ENCODE results near the gene SUPT16H.
"Not testable (repeated sequence)": the region's sequence is repeated elsewhere in the genome, so short reads cannot be mapped to it uniquely, and the experiment has no call there.

SUPT16H gene

DNA sequence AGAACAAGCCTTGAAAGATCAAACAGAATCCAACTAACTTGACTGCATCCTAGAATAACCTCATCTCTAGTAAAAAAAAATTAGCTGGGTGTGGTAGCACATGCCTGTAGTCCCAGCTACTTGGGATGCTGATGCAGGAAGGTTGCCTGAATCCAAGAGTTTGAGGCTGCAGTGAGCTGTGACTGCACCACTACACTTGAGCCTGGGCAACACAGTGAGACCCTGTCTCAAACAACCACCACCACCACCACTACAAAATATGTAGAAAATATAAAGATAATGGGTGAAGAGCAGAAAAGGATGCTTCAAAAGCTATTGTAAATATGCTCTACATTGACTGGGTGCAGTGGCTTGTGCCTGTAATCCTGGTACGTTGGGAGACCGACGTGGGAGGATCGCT is 27.3 kb downstream of the SUPT16H start:
- DNase-seq: no peak

DNA sequence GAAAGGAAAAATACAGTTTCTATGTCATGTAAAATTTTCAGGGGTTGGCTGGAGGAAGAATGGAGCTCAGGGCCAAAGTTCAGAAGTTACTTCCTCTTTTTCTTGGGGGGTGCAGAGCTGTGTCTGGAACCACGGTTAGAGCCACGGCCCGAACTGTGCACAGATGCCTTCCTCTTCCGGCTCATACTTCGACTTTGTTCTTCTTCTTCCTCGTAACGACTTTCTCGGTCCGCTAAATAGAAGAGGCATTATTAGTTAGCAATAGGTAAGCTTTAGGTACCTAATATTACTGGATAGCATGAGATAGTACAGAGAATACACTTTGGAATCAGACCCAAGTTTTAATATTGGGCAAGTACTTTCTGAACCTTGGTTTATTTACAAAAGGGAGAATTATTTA is 31.2 kb downstream of the SUPT16H start:
- DNase-seq: no peak

DNA sequence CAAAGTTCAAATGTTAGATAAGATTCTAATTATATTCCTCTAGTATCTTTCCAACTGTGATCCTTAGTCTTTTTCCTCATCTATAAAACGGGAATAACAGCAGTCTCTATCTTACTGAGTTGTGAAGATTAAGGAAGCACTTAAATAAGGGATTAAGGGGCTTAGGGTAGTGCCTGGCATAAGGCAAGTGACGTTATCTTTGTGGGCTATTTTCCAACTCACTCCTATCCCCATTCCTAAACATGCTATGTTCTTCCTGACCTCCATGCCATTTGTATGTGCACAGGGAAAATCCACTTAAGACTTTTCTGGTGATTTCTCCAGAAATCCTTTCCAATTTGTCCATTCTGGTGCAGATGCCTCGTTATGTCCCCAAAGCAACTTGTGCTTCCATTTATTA is 33.3 kb downstream of the SUPT16H start:
- no peak for DNase-seq

DNA sequence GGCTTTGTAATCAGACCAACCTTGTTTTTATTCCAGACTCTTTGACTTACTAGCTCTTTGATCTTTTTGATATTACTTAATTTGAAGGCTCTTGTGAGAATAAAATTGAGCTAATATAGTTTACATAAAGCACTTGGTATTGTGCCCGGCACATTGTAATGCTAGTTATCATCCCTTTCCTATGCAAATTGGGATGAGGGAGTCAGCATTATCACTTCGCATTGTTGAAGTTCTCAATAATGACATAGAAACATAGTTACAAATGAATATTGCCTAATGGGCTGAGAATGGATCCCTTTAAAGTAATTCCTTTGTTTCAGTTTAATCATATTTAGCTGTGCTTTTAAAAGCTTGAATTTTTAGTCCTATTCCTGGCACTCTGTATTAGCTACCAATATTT is 36.6 kb downstream of the SUPT16H start:
- no peak for DNase-seq

DNA sequence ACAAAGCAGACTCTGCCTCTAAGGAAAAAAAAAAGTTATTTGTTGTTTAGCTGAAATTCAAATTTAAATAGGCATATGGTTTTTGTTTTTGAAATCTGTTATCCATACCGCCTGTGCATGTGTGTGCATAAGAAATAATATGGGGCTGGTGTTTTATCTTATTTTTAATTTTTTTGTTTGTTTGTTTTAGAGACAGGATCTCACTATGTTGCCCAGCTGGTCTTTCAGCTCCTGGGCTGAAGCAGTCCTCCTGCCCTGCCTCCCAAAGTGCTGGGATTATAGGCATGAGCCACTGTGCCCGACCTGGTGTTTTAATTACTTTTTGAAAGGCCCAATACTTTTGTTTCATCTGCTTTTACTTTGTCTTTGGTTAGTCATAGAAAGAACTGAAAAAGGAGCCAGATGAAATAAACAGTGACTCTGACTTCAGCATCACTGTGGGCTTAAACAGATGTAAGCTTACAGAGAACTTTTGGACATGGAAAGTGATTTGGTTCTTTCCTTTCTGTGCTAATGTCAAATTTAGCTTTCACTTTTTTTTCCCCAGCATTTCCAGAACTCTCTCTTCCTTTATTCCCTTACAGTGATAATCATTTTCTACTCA is 37.2 kb downstream of the SUPT16H start:
- DNase-seq: no peak

DNA sequence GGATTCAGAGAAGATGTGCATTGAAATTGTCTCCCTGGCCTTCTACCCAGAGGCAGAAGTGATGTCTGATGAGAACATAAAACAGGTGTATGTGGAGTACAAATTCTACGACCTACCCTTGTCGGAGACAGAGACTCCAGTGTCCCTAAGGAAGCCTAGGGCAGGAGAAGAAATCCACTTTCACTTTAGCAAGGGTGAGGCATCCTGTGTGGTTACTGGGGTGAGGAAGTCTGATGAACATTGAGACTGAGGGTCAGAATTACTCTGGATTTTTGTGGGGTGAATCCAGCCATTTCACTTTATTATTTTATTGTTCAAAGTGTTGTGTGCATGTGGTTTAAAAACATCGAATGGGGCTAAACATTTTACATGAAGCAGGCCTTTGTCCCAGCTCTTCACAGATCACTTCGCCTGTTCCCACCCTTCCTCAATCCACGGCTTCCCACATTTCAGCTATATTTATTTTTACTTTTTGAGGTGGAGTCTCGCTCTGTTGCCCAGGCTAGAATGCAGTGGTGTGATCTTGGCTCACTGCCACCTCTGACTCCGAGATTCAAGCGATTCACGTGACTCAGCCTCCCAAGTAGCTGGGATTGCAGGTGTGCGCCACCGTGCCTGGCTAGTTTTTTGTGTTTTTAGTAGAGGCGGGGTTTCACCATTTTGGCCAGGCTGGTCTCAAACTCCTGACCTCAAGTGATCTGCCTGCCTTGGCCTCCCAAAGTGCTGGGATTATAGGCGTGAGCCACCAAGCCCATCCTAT is 40.6 kb downstream of the SUPT16H start:
- DNase-seq: no peak

DNA sequence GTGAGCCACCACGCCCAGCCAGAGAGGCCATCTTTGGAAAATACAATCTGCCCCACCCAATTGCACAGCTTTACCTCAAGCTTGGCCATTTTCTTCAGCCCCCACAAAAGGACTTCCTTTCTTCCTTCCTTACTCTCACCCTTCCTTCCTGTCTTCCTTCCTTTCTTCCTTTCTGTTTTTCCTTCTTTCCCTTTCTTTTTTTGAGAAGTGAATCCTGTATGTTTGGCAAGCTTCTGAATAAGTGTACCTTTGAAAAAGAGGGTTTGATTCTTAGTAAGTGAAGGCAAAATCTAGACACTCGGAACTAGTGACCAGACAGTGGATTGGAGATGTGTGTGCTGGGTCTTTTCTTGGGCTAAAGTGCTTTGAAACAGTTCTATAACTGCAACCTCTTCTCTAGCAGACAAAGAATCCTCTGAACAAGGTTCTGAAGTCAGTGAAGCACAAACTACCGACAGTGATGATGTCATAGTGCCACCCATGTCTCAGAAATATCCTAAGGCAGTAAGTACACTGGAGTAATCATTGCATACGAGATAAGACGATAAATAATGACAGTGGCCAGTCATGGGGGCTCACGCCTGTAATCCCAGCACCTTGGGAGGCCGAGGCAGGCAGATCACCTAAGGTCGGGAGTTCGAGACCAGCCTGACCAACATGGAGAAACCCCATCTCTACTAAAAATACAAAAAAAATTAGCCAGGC is 49.5 kb downstream of the SUPT16H start:
- DNase-seq: no peak

DNA sequence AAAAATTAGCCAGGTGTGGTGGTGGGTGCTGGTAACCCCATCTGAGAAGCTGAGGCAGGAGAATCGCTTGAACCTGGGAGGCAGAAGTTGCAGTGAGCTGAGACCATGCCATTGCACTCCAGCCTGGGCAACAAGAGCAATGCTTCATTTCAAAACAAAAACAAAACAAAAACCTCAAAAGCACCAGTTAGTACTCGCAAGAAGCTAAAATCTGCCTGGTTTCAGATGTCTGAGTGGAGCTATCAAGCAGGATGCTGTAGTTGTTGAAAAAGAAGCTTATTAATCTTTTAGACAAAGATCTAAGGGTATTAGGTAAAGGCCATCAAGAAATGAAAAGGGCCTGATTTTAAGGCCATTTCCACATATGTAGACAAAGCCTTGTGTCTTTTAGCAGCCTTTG is 50.9 kb downstream of the SUPT16H start:
- DNase-seq: no peak

DNA sequence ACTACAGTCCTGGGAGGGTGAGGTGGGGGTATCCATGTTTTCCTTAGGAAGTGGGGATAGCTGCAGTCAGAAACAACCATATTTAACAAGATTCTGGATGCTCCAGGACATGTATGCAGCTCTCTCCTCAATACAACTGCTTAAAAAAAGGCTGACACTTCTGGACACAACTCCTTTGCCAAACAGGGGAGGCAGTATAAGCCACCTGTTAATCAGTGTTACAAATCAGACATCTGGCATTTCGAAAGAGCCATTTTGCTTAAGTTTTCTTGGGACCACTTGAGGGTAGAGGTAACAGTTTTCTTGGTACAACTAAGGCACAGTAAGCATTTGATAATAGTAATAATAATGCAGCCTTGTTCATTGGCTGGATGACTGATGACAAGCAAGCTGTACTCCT is 56.8 kb downstream of the SUPT16H start:
- DNase-seq: no peak

DNA sequence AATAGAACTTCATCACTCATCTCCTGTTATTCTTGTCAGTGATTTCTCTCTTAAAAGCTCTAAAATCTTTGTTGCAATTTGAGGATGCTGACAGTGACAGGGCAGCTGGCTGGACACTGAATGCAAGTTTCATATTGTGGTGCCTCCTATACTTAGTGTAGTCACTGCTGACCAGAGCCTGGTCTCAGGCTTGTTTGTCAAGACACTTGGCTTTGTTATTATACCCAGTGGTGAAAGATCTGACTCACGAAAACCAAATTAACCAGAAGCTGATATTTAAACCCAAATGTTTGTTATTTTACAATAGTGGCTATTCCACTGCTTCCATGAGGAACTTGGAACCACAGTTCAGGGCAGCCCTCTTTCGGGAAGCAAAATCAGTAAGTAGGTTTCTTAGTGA is 61.1 kb downstream of the SUPT16H start:
- no peak for DNase-seq

DNA sequence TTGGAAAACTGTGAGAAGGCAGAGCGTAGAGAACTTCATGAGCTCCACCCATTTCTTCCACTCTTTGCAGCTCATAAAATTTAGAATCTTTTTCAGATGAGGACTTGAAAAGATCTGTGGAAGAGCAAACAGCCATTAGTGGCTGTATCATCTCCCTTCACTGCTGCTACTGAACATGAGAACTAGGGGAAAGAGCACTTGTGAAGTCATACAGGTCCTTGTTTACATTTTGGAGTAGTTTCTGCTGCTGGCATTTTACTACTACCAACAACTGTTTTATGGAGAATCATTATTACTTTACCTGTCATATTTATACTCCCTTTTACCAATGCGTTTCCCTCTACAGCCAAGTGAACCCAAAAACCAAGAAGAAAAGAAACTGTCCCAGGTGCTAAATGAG is 62.9 kb downstream of the SUPT16H start:
- DNase-seq: no peak

DNA sequence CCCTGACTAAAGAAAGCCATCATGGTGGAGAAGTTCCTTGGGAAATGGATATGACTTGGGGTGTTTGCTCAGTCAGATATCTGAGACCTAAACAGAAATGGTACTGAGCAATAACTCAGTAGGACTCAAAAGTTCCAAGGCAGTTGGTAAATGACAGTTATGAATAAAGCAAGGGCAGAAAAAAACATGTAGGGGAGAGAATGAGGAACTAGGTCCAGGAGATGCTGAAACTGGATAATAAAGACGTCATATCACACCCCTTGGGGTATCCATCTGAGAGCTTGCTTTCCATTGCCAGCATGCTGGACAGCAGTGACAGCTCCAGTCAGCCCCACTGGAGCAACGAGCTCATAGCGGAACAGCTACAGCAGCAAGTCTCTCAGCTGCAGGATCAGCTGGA is 66.4 kb downstream of the SUPT16H start:
- DNase-seq: no peak

DNA sequence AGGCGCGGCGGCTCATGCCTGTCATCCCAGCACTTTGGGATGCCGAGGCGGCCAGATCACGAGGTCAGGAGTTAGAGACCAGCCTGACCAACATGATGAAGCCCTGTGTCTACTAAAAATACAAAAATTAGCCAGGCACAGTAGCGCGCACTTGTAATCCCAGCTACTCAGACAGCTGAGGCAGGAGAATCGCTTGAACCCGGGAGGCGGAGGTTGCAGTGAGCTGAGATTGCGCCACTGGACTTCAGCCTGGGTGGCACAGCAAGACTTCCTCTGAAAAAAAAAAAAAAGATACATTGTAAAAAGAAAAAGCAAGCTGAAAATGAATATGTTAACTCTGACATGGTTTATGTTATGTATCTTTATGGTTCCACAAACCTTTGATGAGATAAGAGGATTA is 70.3 kb downstream of the SUPT16H start:
- no peak for DNase-seq

DNA sequence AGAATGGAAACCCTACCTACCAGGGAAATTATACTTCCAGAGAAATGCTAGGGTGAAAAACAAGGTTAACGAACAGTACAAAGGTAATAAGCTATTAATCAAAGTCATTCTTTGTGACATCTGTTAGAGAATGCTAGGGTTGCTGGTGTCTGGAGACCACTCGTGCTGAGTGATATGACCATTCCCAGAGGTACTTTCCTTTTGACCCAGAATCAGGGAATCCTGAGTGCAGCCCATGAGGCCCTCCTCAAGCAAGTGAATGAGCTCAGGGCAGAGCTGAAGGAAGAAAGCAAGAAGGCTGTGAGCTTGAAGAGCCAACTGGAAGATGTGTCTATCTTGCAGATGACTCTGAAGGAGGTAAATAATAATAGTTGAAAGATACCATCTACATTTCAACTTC is 72.2 kb downstream of the SUPT16H start:
- DNase-seq: no peak

DNA sequence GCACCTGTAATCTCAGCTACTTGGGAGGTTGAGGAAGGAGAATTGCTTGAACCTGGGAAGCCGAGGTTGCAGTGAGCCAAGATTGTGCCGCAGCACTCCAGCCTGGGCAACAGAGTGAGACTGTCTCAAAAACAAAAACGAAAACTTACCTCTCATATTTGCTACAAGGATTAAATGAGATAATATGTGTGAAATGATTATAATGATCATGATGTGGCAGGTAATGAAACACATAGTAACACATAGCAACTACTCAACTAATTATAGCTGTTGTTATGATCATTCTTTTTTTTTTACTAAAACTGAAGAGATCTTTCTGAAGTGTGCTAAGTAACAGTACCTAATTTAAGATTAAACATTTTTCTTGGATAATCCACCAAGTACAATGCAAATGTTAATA is 73.9 kb downstream of the SUPT16H start:
- DNase-seq: no peak

DNA sequence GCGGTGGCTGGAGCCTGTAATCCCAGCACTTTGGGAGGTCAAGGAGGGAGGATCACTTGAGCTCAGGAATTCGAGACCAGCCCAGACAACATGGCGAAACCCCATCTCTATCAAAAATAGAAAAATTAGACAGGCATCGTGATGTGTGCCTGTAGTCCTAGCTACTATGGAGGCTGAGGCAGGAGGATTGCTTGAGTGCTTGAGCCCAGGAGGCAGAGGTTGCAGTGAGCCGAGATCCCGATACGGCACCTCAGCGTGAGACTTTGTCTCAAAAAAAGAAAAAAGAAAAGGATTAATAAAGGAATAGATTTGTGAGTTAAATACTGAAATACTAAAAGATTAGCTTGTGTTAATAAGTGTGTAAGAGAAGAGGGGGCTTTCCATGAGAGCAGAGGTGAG is 74.6 kb downstream of the SUPT16H start:
- no peak for DNase-seq

DNA sequence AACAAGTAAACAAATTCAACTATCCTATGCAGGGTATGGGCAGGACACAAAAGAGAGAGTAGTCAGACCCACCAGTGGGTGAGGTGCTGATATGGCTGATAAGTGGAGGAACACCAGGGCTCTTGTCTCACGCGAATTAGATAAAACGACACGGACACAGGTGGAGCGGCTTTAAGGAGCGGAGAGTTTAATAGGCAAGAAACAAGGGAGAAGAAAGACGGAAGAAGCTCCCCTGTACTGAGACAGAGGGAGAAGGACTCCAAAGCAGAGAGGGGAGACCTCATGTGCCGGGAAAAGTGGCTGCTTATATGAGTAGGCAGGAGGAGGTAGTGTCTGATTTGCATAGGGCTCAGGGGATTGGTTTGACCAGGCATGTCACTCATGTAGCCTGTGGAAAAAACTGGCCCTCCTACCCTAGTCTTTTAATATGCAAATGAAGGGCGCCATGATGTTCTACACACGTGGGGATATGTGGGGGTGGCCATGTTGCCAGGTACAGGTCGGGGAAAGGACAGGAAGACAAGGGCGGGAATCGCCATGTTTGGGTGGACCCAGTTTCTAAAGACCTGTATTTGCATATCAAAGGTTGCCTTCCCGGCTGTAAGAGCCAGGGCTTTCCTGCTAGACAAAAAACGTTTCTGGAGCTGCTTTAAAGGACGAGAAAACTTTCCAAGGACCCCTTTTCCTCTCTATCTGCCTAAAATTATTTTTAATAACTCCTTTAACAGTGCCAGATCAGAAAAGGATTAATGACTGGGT is 75.2 kb downstream of the SUPT16H start:
- peak; percentile 62 for DNase-seq

DNA sequence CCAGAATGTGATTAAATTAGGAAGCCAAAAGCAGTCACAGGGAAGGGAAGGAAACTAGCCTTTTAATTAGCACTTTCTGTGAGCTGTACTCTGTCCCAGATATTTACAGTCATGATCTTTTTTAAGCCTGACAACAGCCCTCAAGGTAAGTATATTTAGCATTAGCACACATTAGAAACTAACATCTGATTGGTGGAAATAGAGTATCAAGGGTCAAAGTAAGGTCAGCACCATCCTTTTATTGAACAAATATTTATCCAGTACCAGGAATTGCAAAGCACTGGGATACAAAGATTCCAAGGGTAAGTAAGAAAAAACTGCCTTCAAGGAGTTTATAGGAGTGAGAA is 75.7 kb downstream of the SUPT16H start:
- DNase-seq: no peak

DNA sequence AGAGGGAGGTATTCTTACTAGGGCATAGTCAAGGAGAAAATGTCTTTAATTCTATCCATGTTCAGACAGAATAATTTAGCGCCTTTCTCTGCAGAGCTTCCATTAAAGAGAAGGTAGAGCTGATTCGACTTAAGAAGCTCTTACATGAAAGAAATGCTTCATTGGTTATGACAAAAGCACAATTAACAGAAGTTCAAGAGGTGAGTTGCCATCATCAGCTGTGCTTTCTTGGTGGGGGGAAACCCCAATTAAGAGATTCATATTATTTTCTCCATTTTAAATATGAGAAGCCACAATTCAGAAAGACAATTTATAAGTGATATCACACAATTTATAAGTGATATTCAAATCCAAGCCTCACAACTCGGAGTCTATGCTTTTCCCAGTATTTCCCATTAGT is 76.2 kb downstream of the SUPT16H start:
- no peak for DNase-seq

DNA sequence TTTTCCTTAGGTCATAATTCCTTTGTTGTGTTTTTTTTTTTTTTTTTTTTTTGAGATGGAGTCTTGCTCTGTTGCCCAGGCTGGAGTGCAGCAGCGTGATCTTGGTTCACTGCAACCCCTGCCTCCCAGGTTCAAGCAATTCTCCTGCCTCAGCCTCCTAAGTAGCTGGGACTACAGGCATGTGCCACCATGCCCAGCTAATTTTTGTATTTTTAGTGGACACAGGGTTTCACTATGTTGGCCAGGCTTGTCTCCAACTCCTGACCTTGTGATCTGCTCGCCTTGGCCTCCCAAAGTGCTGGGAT is 81.0 kb downstream of the SUPT16H start:
- not testable (repeated sequence) for DNase-seq

DNA sequence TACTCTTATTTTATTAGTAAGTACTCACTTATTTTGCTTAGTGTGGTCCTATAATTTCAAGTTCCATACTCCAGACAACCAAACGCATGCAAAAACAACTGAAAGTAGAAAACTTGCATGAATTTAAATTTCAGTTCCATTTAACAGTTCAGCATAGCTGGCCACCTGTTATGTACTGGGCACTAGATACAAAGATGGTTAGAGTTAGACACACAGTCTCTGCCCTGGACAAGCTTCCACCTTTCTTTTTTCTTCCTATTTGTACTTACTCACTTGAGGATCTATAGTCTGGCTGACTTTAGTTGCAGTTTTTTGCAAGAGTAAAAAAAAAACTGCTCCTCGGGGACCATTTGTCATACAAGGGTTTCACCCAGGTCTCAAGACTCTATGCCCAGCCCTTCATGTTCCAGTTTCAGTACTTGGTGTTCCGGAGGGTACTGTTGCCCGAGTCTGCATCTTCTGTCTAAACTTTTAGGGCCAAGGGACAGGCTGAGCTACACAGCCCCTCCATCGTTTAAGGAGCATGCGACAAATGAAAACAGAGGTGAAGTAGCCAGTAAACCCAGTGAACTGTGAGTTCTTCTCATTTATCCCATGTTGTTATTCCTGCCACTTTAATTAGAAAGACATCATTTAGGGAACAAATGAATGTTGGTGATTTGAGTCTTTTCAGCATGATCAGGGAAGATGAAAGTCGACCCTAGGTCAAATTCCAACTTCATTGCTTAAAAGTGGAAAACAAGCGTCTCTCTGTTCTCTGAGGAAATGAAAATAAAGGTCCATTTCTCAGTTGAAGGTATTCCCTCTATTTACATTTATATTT is 81.6 kb downstream of the SUPT16H start:
- DNase-seq: no peak
